GM19452 (cell line): Measurements from ENCODE around the gene G6PC3.
A peak's percentile ranks its signal among the peaks of the same experiment; 100 is the strongest.

Experiments
- ATAC-seq: cut with Tn5 transposase; IDR thresholded peaks from one replicate; pipeline ENCODE4 v1.9.1; 2021; ENCODE audit not compliant: unreplicated experiment

The G6PC3 gene

GRCh38 chr17:44121997-44122815, 51.7 kb downstream of the G6PC3 start:
- ATAC-seq = no peak

GRCh38 chr17:44122816-44123355, 52.4 kb downstream of the G6PC3 start:
- ATAC-seq = peak; percentile 26

- ATAC-seq = peak; percentile 91
These were observed 53.0 kb downstream of the G6PC3 start, which contains the start of gene HDAC5 for GRCh38 chr17:44123356-44124117. Gene HDAC5 (minus strand): TSS chr17:44123641. CDS start chr17:44117515, 6,126 bp downstream.

GRCh38 chr17:44124118-44124438, 53.5 kb downstream of the G6PC3 start:
- no peak for ATAC-seq
